ENCODE results near the gene CEP43.
A peak's percentile ranks its signal among the peaks of the same experiment; 100 is the strongest.

GRCh38 chr6:166987930-166988329 is 11.3 kb upstream of the CEP43 start:
- TF ChIP-seq CTCF (conservative IDR thresholded peaks at IDR 0.05; ENCODE audit: low read length): peak; percentile 33; the same call in 1 of the 2 replicates
- no peak for TF ChIP-seq EZH2phosphoT487 (IDR thresholded peaks at IDR 0.05; ENCODE audit: borderline replicate concordance, low read depth, low read length)

Measured in OCI-LY7 (cell line).